ENCODE results near the gene HOXD3.

DNA sequence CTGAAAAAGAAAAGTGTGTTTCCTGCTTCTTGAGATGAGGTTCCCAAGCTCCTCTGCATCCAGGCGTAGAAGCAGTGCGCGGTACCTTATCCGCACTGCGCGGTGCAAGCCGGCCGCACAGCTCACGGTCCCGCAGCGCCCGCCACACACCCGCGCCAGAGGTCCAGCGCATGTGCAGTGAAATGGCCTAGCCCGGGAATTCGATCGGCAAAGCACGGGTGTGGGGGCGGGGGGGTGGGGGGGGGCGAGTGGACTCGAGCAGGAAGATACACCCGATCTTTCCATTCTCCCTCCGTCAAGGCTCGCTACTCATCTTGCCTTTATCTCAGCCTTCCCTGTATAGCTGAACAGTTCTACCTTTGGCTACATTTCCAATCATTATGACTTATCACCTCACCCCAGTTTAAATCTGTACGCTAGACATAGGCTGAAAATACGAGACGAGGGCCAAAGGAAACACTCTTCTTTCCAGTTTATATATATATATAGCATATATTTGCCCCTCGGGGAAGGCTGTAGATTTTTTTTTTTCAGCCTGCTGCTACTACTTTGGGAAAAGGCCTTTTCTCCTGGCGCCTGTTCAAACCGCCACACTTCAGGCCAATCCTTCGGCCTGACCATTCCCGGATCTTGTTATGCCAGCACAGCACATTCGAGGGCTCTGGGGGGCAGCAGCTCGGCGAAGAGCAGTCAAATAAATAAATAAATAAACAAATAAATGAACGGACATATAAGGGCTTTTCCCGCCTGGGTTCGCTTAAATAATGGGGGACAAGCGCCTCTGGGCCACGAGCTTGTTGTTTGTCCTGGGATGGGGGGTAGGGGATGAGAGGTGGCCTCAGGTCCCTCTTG, 17.2 kb upstream of the HOXD3 start:
- TF ChIP-seq, protein P1, sequence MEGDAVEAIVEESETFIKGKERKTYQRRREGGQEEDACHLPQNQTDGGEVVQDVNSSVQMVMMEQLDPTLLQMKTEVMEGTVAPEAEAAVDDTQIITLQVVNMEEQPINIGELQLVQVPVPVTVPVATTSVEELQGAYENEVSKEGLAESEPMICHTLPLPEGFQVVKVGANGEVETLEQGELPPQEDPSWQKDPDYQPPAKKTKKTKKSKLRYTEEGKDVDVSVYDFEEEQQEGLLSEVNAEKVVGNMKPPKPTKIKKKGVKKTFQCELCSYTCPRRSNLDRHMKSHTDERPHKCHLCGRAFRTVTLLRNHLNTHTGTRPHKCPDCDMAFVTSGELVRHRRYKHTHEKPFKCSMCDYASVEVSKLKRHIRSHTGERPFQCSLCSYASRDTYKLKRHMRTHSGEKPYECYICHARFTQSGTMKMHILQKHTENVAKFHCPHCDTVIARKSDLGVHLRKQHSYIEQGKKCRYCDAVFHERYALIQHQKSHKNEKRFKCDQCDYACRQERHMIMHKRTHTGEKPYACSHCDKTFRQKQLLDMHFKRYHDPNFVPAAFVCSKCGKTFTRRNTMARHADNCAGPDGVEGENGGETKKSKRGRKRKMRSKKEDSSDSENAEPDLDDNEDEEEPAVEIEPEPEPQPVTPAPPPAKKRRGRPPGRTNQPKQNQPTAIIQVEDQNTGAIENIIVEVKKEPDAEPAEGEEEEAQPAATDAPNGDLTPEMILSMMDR (IDR thresholded peaks at IDR 0.05): no peak
- no peak for TF ChIP-seq POLR2AphosphoS5 (IDR thresholded peaks at IDR 0.05)
